ENCODE measurements around the gene PPP6R2.

GRCh38 chr22:50471962-50472361, 128.8 kb downstream of the PPP6R2 start:
- TF ChIP-seq CTCF (conservative IDR thresholded peaks at IDR 0.05; ENCODE audit: low read depth, low read length): no peak
- no peak for TF ChIP-seq RAD21 (IDR thresholded peaks at IDR 0.05; ENCODE audit: low read length)
- no peak for TF ChIP-seq CEBPB (IDR thresholded peaks at IDR 0.05; ENCODE audit: low read depth, low read length)
- no peak for TF ChIP-seq NFE2L2 (IDR thresholded peaks at IDR 0.05; ENCODE audit: low read depth, low read length)
- no peak for TF ChIP-seq BHLHE40 (IDR thresholded peaks at IDR 0.05; ENCODE audit: low read depth, low read length)
- no peak for TF ChIP-seq MAFK (IDR thresholded peaks at IDR 0.05; ENCODE audit: low read depth, low read length)
